ENCODE data around the gene SLC25A17.
A peak's percentile ranks its signal among the peaks of the same experiment; 100 is the strongest.
"Not testable (repeated sequence)": the region's sequence is repeated elsewhere in the genome, so short reads cannot be mapped to it uniquely, and the experiment has no call there.

The SLC25A17 gene, protein sequence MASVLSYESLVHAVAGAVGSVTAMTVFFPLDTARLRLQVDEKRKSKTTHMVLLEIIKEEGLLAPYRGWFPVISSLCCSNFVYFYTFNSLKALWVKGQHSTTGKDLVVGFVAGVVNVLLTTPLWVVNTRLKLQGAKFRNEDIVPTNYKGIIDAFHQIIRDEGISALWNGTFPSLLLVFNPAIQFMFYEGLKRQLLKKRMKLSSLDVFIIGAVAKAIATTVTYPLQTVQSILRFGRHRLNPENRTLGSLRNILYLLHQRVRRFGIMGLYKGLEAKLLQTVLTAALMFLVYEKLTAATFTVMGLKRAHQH

DNA sequence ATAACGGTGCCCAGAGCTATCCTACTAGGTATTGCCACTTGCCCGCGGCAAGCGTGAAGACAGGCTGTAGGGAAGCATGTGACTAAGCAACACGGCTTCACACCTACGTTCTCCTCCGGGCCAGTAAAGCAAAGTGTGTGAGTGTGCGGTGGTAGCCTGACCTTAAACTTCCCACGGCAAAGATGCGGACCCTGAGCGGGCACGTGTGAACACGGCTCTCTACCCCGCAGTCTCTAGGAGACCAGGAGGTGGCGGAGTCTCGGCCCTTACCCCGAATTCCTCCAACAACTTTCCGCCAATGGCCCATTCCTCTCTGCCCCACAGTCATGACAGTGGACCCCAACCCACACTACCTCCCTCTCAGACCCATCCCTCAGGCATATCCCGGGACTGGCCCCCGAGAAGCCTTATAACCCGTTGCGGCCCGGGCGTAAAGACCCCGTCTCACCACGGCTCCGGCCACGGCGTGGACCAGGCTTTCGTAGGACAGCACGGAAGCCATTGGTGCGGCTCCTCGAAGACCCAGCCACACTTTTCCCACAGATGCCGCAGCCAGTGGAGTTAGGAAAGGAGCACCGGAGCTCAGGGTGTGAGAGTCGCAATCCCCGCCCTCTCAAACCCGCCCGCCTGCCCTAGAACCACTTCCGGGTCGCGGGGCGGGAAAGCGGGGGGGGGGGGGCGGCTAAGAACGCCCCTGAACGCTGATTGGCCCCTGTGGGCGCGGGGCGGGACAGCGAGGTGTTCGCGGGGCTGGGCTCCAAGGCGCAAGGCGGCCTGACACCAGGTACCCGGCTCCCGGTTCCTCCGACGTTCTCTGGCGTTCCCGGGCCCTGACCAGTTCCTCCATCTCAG, at the start of gene SLC25A17:
Gene SLC25A17, minus strand, starts transcription at position 600 of the 852 bp plus-strand sequence. Its CDS starts 98 bp downstream, at position 502.
- peak within 1 kb of the TSS; percentile 73 for H3K27ac ChIP-seq
- no peaks in the 10 kb centered on the region for H3K9me3 ChIP-seq (ENCODE audit: low read depth, low read length)
- peak within 1 kb of the TSS; percentile 100 for H3K4me3 ChIP-seq
- no peak for TF ChIP-seq FOXP2 (optimal IDR thresholded peaks at IDR 0.05; ENCODE audit: control extremely low read depth, extremely low read length, insufficient read depth)
- TF ChIP-seq POLR2AphosphoS5 (IDR thresholded peaks at IDR 0.05; ENCODE audit: borderline replicate concordance, low read depth, low read length): peak; percentile 80
- DNase-seq (ENCODE audit: low read depth, low spot score): no peak
- peak within 1 kb of the TSS; percentile 95 for H3K9ac ChIP-seq (ENCODE audit: insufficient read length)
- H3K36me3 ChIP-seq (ENCODE audit: insufficient read depth, low read length): peaks cover 20% of the 10 kb centered on the region

DNA sequence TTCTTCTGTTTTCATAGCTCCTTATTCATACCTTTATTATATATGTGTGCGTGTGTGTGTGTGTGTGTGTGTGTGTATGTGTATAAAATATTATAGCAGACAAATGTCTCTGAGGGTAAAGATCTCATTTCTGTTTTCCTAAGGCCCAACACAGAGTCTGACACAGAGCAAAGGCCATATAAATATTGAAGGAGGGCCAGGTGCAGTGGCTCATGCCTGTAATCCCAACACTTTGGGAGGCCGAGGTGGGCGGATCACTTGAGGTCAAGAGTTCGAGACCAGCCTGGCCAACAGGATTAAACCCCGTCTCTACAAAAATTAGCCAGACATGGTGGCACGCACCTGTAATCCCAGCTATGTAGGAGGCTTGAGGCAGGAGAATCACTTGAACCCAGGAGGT, 49.2 kb upstream of the SLC25A17 start:
- not testable (repeated sequence) for H3K27ac ChIP-seq; H3K4me3 ChIP-seq; H3K9me3 ChIP-seq (ENCODE audit: low read depth, low read length); DNase-seq (ENCODE audit: low read depth, low spot score); H3K9ac ChIP-seq (ENCODE audit: insufficient read length)
- peaks cover 21% of the 10 kb centered on the region for H3K36me3 ChIP-seq (ENCODE audit: insufficient read depth, low read length)

DNA sequence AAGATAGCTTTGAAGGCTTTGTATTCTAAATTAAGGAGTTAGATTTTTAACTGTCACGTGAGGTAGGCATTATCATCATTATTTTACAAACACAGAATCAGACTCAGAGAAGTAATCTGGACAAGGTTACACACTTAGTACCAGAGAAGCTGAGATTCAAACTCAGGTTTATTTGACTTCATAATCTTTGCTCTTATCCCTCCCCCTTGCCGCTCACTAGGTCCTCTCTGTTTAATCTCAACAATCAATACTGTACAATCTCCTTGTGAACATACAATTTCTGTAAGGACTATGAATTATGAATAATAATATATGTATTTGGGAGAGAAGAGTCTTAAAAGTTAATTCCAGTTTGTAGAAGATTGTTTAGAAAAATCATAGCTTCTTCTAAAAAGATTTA, 48.0 kb upstream of the SLC25A17 start:
- TF ChIP-seq POLR2AphosphoS5 (IDR thresholded peaks at IDR 0.05; ENCODE audit: borderline replicate concordance, low read depth, low read length) (no peak), FOXP2 (optimal IDR thresholded peaks at IDR 0.05; ENCODE audit: control extremely low read depth, extremely low read length, insufficient read depth) (no peak), EZH2 (IDR thresholded peaks at IDR 0.05) (no peak)
- DNase-seq (ENCODE audit: low read depth, low spot score): no peak
- Histone ChIP-seq H3K9ac (ENCODE audit: insufficient read length) (no peak overlapping the region), H3K27ac (no peak overlapping the region), H3K36me3 (ENCODE audit: insufficient read depth, low read length) (peaks cover 21% of the 10 kb centered on the region), H3K4me3 (no peak overlapping the region), H3K9me3 (ENCODE audit: low read depth, low read length) (no peaks in the 10 kb centered on the region)

DNA sequence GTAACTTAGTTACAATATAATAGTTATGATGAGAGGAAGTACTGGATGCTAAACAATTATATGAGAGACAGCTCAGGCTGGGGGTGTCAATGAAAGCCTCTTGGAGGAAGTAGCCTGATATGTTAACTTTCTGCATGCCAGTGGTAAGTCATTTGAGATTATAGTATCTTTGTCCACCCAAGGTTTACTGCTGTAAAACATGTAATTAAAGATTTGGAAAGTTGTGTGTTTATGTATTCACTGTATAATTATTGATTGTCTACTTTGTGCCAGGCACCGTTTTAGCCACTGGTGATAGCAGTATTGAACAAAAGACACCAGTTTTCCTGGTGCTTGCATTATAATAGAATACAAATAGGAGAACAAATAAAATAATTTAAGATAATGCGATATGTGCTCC, 43.4 kb upstream of the SLC25A17 start:
- no peak for DNase-seq (ENCODE audit: low read depth, low spot score)
- no peak overlapping the region for H3K9ac ChIP-seq (ENCODE audit: insufficient read length)
- no peak overlapping the region for H3K27ac ChIP-seq
- H3K36me3 ChIP-seq (ENCODE audit: insufficient read depth, low read length): peaks cover 19% of the 10 kb centered on the region; the same call in 1 of the 2 replicates
- no peaks in the 10 kb centered on the region for H3K9me3 ChIP-seq (ENCODE audit: low read depth, low read length)
- H3K4me3 ChIP-seq: no peak overlapping the region
- no peak for TF ChIP-seq FOXP2 (optimal IDR thresholded peaks at IDR 0.05; ENCODE audit: control extremely low read depth, extremely low read length, insufficient read depth)

DNA sequence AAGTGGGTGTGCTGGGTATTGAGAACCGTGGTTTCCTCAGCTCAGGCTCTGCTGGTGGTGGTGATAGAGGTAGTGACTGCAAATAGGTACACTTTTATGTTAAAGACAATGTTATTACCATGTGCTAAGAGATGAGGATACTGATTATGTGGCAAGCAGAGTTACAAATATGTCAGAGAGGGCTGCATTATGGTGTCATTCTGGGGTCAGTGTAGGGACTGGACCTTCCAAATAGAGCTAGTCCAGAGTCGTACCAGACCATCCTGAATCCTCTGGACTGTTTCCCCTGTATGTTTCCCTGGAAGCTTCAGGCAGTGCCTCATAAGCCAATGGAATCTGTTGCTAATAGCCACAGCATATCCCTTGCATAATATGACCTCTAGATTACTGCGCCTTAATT, 42.9 kb upstream of the SLC25A17 start, which contains the start of gene DNAJB7:
Gene DNAJB7, minus strand, starts transcription at position 101 of the 400 bp plus-strand sequence. CDS start 119 bp downstream, outside the sequence.
- DNase-seq (ENCODE audit: low read depth, low spot score): no peak
- no peaks in the 10 kb centered on the region for H3K9me3 ChIP-seq (ENCODE audit: low read depth, low read length)
- peaks cover 19% of the 10 kb centered on the region; the same call in 1 of the 2 replicates for H3K36me3 ChIP-seq (ENCODE audit: insufficient read depth, low read length)
- no peak within 1 kb of the TSS for H3K27ac ChIP-seq
- no peak within 1 kb of the TSS for H3K4me3 ChIP-seq
- H3K9ac ChIP-seq (ENCODE audit: insufficient read length): no peak within 1 kb of the TSS
- TF ChIP-seq EZH2 (IDR thresholded peaks at IDR 0.05) (no peak), POLR2AphosphoS5 (IDR thresholded peaks at IDR 0.05; ENCODE audit: borderline replicate concordance, low read depth, low read length) (no peak), FOXP2 (optimal IDR thresholded peaks at IDR 0.05; ENCODE audit: control extremely low read depth, extremely low read length, insufficient read depth) (no peak)

DNA sequence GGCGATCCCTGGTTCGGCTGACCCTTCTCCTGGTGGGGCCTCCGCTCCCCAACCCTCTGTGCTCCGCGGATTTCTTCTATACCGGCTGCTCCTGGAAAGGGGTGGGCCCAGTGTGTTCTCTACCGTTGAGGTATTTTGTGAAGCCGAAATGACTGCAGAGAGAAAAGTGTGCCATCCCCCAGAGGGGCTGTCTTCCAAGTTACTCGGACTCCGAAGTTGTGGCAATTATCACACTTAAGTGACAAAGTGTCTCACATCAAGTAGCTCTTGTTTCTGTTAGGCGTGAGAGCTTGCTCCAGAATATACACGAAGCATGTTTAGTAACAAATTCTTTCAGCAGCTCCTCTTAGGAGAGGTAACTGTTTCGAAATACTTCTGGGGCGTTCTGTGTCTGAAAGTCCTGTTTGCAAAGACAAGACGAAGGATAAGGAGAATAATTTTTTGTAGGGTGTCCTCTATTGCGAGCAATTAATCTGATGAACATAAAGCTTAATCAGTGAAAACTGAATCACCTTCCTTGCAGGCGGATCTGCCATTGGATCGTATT, 38.2 kb upstream of the SLC25A17 start:
- H3K36me3 ChIP-seq (ENCODE audit: insufficient read depth, low read length): peaks cover 29% of the 10 kb centered on the region
- H3K27ac ChIP-seq: peak overlapping the region; percentile 99
- H3K4me3 ChIP-seq: peak overlapping the region; percentile 92
- DNase-seq (ENCODE audit: low read depth, low spot score): no peak
- peak overlapping the region; percentile 96 for H3K9ac ChIP-seq (ENCODE audit: insufficient read length)
- no peak for TF ChIP-seq EZH2 (IDR thresholded peaks at IDR 0.05)
- no peak for TF ChIP-seq FOXP2 (optimal IDR thresholded peaks at IDR 0.05; ENCODE audit: control extremely low read depth, extremely low read length, insufficient read depth)
- no peak for TF ChIP-seq POLR2AphosphoS5 (IDR thresholded peaks at IDR 0.05; ENCODE audit: borderline replicate concordance, low read depth, low read length)
- H3K9me3 ChIP-seq (ENCODE audit: low read depth, low read length): no peaks in the 10 kb centered on the region

DNA sequence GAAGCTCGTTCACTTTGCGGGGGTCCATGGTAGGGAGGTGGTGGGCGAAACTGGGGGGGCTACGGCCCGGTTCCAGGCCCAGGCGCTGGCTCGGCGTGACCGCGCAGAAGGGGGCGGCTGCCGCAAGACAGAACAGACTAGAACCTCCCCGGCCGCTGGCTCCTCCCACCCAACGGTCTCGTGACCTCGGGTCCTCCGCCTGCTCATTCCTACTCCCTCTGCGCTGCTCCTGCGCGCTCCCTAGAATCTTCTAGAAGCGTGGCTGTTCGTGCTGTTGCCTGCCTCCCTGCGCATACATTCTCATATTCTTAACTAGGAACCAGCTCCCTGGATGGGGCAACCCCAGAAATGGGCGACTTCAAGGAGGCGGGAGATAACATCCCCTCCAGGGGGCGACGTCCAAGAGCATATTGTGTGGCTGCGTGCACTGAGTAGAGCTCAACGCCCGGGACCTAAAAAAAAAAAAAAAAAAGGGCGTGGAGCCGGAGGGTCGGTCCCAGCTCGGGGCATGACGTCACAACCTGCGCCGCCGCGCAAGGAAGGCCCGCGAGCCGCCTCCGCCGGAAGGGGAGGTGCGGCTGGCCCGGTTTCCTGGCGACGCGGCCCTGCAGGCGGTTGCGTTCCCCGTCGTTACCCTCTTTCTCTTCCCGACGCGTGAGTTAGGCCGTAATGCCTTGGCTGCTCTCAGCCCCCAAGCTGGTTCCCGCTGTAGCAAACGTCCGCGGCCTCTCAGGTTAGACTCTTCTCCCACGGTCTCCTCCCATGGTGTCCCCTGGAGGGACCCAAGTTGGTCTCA, 37.6 kb upstream of the SLC25A17 start, which contains the start of the genes ST13 and XPNPEP3:
Gene ST13, minus strand, starts transcription at position 127 of the 796 bp plus-strand sequence. Its CDS starts 99 bp downstream, at position 28.
Gene XPNPEP3, plus strand, starts transcription at position 636 of the 796 bp plus-strand sequence. Its CDS starts 34 bp downstream, at position 670.
- H3K27ac ChIP-seq: peak within 1 kb of the TSS; percentile 99

More for the DNA sequence above, 37.6 kb upstream of the SLC25A17 start, which contains the start of the genes ST13 and XPNPEP3:
- TF ChIP-seq POLR2AphosphoS5 (IDR thresholded peaks at IDR 0.05; ENCODE audit: borderline replicate concordance, low read depth, low read length) (peak; percentile 78), EZH2 (IDR thresholded peaks at IDR 0.05) (no peak)
- Histone ChIP-seq H3K9ac (ENCODE audit: insufficient read length) (peak within 1 kb of the TSS; percentile 96), H3K4me3 (peak within 1 kb of the TSS; percentile 92), H3K9me3 (ENCODE audit: low read depth, low read length) (no peaks in the 10 kb centered on the region), H3K36me3 (ENCODE audit: insufficient read depth, low read length) (peaks cover 28% of the 10 kb centered on the region)
- DNase-seq (ENCODE audit: low read depth, low spot score): peak; percentile 87

Data from SK-N-MC (cell line).